NB4 (cell line): ENCODE results near the gene SMARCA2.

Experiments used
- DNase-seq: peaks from one replicate; pipeline ENCODE4 v3.0.0; 2010; ENCODE audit warnings: low read depth
- H3K4me3 ChIP-seq: one replicate; pipeline ENCODE4 v1.5.1; 2011; ENCODE audit warnings: mild to moderate bottlenecking, low read depth, low read length, moderate library complexity
- CTCF ChIP-seq: IDR thresholded peaks from one replicate; pipeline ENCODE4 v1.5.1; 2012; ENCODE audit warnings: low read depth, low read length
- MAX ChIP-seq: IDR thresholded peaks from 2 replicates; pipeline ENCODE4 v1.6.1; 2011; ENCODE audit warnings: low read depth, low read length
- MYC ChIP-seq: IDR thresholded peaks from 2 replicates; pipeline ENCODE4 v1.6.1; 2011; ENCODE audit warnings: low read depth, low read length
- POLR2A ChIP-seq: IDR thresholded peaks from 2 replicates; pipeline ENCODE4 v1.6.1; 2011; ENCODE audit warnings: mild to moderate bottlenecking; ENCODE audit not compliant: insufficient read length; ENCODE audit errors: extremely low read depth

Gene SMARCA2

DNA sequence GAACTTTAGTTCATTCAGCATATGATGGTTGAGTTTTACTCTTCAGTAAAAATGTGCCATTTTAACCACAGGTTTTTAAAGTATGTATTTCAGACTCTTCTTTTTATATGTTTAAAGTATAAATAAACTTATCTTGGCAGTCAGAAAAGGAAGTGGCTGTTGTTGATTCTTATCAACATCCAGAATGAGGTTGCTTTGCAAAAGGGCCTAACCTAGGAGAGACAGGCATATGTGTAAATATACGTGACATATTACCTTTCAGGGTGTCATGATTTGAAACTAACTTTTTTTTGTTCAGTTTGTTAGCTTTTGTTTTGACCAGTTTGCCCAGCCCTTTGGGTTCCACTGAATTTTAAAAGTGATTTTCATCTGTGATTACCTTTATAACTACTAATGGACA, 7.4 kb downstream of the SMARCA2 start:
- TF ChIP-seq POLR2A (no peak), CTCF (no peak), MYC (no peak), MAX (no peak)
- peak; percentile 45 for DNase-seq
- no peak overlapping the region for H3K4me3 ChIP-seq

GRCh38 chr9:2023042-2023441, 7.9 kb downstream of the SMARCA2 start:
- TF ChIP-seq POLR2A (no peak), MAX (no peak)
- no peak for DNase-seq
- no peak overlapping the region for H3K4me3 ChIP-seq

DNA sequence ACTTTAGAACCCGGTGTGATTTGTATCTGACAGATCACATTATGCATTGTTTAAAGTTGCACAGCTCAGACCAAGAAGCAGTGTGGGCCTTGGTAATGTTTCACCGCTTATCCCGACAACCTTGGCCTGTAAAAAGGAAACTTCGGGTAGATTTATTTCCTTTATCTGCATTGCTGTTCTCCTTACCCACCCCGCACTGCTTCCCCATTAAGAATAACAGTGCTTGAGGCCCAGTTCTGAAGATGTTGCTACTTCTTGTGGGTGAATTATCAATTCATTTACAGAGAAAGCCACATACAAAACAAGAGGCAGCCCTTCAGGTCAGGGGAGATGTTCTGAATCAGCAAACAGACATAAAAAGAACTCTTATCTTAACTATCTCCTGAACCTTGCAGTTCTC, 8.4 kb downstream of the SMARCA2 start:
- TF ChIP-seq CTCF (no peak), MAX (no peak), POLR2A (no peak), MYC (no peak)
- H3K4me3 ChIP-seq, result no peak overlapping the region
- DNase-seq, result no peak

DNA sequence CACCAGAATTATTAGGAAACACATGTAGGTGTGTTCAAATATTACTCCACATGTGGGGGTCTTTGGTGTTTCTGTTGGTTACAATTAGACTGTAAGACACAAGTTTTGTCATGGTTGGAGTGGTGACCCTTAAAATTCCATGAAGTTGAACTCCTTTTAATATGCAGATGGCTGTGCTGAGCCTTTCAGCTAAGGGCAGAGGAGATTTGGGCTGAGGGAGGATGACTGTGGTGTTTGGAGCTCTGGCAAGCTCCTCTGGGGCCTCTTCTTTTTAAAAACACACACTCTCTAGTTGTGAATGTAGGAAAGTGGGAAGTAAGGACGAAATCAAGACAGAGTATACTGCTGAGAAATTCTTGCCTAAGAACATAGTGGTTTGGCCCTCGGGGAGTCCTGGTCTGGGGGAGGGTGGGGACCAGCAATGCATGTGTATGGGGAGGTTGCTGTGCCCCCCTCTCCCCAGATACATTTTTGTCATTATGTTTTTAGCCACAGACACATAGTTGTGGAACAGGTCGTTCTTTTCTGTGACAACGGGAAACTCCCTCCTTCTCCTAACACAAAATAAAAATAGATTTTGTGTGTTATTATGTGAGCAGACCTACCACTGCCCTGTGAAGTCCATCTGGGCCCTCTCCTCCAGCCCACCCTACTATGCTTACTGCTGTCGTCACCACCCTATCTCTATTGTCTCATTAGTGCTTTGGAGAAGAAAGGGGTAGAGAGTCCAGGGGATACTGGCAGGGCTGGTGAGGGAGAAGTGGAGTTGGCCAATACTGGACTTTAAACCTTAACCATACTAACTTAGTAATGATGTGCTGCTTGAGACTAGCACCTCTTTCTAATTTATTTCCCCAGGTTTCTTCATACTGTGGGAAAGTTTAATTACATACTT, 10.0 kb downstream of the SMARCA2 start:
- DNase-seq, result peak; percentile 96
- no peak overlapping the region for H3K4me3 ChIP-seq
- TF ChIP-seq MAX (0 out of 2 replicates have a peak, but pooled peaks have one; percentile 17), POLR2A (no peak)

- H3K4me3 ChIP-seq, result no peak overlapping the region
- DNase-seq, result no peak
- TF ChIP-seq POLR2A (no peak), MYC (no peak), MAX (no peak), CTCF (no peak)
Observed at GRCh38 chr9:2026220-2026997, 11.3 kb downstream of the SMARCA2 start.

GRCh38 chr9:2027543-2028160, 12.5 kb downstream of the SMARCA2 start:
- no peak for TF ChIP-seq MAX
- no peak for TF ChIP-seq MYC
- no peak for TF ChIP-seq CTCF
- TF ChIP-seq POLR2A, result no peak

More at GRCh38 chr9:2027543-2028160, 12.5 kb downstream of the SMARCA2 start:
- DNase-seq, result no peak
- no peak overlapping the region for H3K4me3 ChIP-seq
